Midbrain (tissue), 1 donor: ENCODE results near the gene ADAMTS5.

Experiments used
- DNase-seq: peaks from one replicate; lab custom pipeline; 2025; lab: John Stamatoyannopoulos, UW

ADAMTS5 gene

GRCh38 chr21:26948194-26948593 lies 18.7 kb downstream of the ADAMTS5 start:
- no peak for DNase-seq

GRCh38 chr21:26946744-26947446 lies 20.0 kb downstream of the ADAMTS5 start:
- DNase-seq = no peak

- peak; percentile 28 for DNase-seq
Observed at GRCh38 chr21:26945916-26946675, 20.8 kb downstream of the ADAMTS5 start.

GRCh38 chr21:26943921-26944320 lies 23.0 kb downstream of the ADAMTS5 start:
- DNase-seq = no peak

GRCh38 chr21:26941421-26941820 lies 25.5 kb downstream of the ADAMTS5 start:
- DNase-seq = no peak

GRCh38 chr21:26939601-26940111 lies 27.2 kb downstream of the ADAMTS5 start:
- DNase-seq = no peak

- DNase-seq = no peak
Observed at GRCh38 chr21:26936641-26937040, 30.2 kb downstream of the ADAMTS5 start.

- no peak for DNase-seq
Observed at GRCh38 chr21:26935977-26936376, 30.9 kb downstream of the ADAMTS5 start.

GRCh38 chr21:26934383-26934782 lies 32.5 kb downstream of the ADAMTS5 start:
- no peak for DNase-seq

GRCh38 chr21:26933448-26933847 lies 33.4 kb downstream of the ADAMTS5 start:
- DNase-seq = no peak

GRCh38 chr21:26925636-26926035 lies 41.3 kb downstream of the ADAMTS5 start:
- DNase-seq = no peak

GRCh38 chr21:26925122-26925521 lies 41.8 kb downstream of the ADAMTS5 start:
- DNase-seq = no peak

- DNase-seq = no peak
Observed at GRCh38 chr21:26923986-26924385, 42.9 kb downstream of the ADAMTS5 start.

GRCh38 chr21:26920055-26920454 lies 46.8 kb downstream of the ADAMTS5 start:
- no peak for DNase-seq

- DNase-seq = no peak
Observed at GRCh38 chr21:26918323-26919079, 48.4 kb downstream of the ADAMTS5 start.

GRCh38 chr21:26916799-26917198 lies 50.1 kb downstream of the ADAMTS5 start:
- DNase-seq = no peak

GRCh38 chr21:26914557-26914956 lies 52.3 kb downstream of the ADAMTS5 start:
- no peak for DNase-seq

- DNase-seq = no peak
Observed at GRCh38 chr21:26912466-26912865, 54.4 kb downstream of the ADAMTS5 start.

GRCh38 chr21:26909972-26910371 lies 56.9 kb downstream of the ADAMTS5 start:
- no peak for DNase-seq

GRCh38 chr21:26900980-26901379 lies 65.9 kb downstream of the ADAMTS5 start:
- no peak for DNase-seq

- no peak for DNase-seq
Observed at GRCh38 chr21:26892151-26892550, 74.7 kb downstream of the ADAMTS5 start.

- no peak for DNase-seq
Observed at GRCh38 chr21:26888931-26889330, 78.0 kb downstream of the ADAMTS5 start.

GRCh38 chr21:26888256-26888655 lies 78.6 kb downstream of the ADAMTS5 start:
- no peak for DNase-seq
